GM21367 (cell line): Measurements from ENCODE around the gene TRPV5.

Experiments
- ATAC-seq: cut with Tn5 transposase; IDR thresholded peaks from one replicate; pipeline ENCODE4 v1.9.1; 2021; ENCODE audit not compliant: unreplicated experiment

The TRPV5 gene

GRCh38 chr7:142872106-142872675 lies 61.4 kb downstream of the TRPV5 start:
- no peak for ATAC-seq

GRCh38 chr7:142871260-142872105 lies 62.1 kb downstream of the TRPV5 start:
- ATAC-seq: no peak

GRCh38 chr7:142870566-142871259 lies 62.8 kb downstream of the TRPV5 start:
- no peak for ATAC-seq

- no peak for ATAC-seq
Observed at GRCh38 chr7:142870147-142870559, 63.4 kb downstream of the TRPV5 start.

GRCh38 chr7:142869434-142869833 lies 64.1 kb downstream of the TRPV5 start:
- no peak for ATAC-seq

- no peak for ATAC-seq
Observed at GRCh38 chr7:142868986-142869415, 64.5 kb downstream of the TRPV5 start.

- ATAC-seq: no peak
Observed at GRCh38 chr7:142868188-142868985, 65.2 kb downstream of the TRPV5 start.

GRCh38 chr7:142867398-142868187 lies 66.0 kb downstream of the TRPV5 start:
- no peak for ATAC-seq

GRCh38 chr7:142867097-142867378 lies 66.5 kb downstream of the TRPV5 start:
- ATAC-seq: no peak

- no peak for ATAC-seq
Observed at GRCh38 chr7:142866361-142867096, 67.0 kb downstream of the TRPV5 start.

- ATAC-seq: no peak
Observed at GRCh38 chr7:142865766-142866165, 67.8 kb downstream of the TRPV5 start.

- ATAC-seq: no peak
Observed at GRCh38 chr7:142864980-142865747, 68.4 kb downstream of the TRPV5 start.

- no peak for ATAC-seq
Observed at GRCh38 chr7:142863891-142864685, 69.5 kb downstream of the TRPV5 start.

- no peak for ATAC-seq
Observed at GRCh38 chr7:142862786-142863400, 70.7 kb downstream of the TRPV5 start.

- ATAC-seq: no peak
Observed at GRCh38 chr7:142862351-142862750, 71.2 kb downstream of the TRPV5 start.

GRCh38 chr7:142860968-142861367 lies 72.6 kb downstream of the TRPV5 start:
- no peak for ATAC-seq

- ATAC-seq: no peak
Observed at GRCh38 chr7:142859829-142860228, 73.7 kb downstream of the TRPV5 start.

- ATAC-seq: no peak
Observed at GRCh38 chr7:142859411-142859810, 74.1 kb downstream of the TRPV5 start.
